A549 (cell line): ENCODE data around the gene SPIN1. TPM values are rescaled to one million over a fixed set of nuclear protein-coding genes. Genes with fewer than 3 reads are reported as not detected.

ENCODE experiments used
- ATAC-seq, 2 experiments: fragments of 200-7000 bp in 1 of 2; fragments of >200 bp in 1 of 2; cut with Nextera tagmentation in 1 of 2; cut with Tn5 transposase in 1 of 2; 3 replicates each; pipeline versions ENCODE4 v1.8.0 to v1.9.1; 2018 to 2020; ENCODE audit warnings: mild to moderate bottlenecking in 1 of 2, moderate library complexity in 1 of 2
- CTCF ChIA-PET: fragments of 300-600 bp; sonication (Branson Sonifier 250); formaldehyde crosslinking; extraction: SDS; loops from one replicate; lab custom pipeline; 2021; ENCODE audit warnings: antibody characterized with exemption, inconsistent platforms; lab: Yijun Ruan, JAX
- POLR2A ChIA-PET: fragments of 350-600 bp; formaldehyde crosslinking; extraction: SDS; loops from one replicate; lab custom pipeline; 2021; ENCODE audit warnings: antibody characterized with exemption, inconsistent platforms; lab: Yijun Ruan, JAX
- DNase-seq, 2 experiments: peaks; one replicate each; pipeline versions ENCODE4 v3.0.0 to v3.0.0-alpha.2; 2011 to 2016; ENCODE audit warnings: low read depth in 1 of 2, low spot score in 1 of 2
- FAIRE-seq: peaks from 2 replicates; lab custom pipeline; 2011; peaks lifted over from hg19 to GRCh38; lab: Jason Lieb, UNC
- H3K27ac ChIP-seq, 2 experiments: fragments of >200 bp; sonication (Bioruptor Twin); formaldehyde crosslinking; 3 replicates each; pipeline ENCODE4 v1.5.1; 2016 to 2017
- H3K4me1 ChIP-seq: fragments of >200 bp; sonication (Bioruptor Twin); formaldehyde crosslinking; 3 replicates; pipeline ENCODE4 v1.6.1; 2016
- H3K4me2 ChIP-seq: fragments of >200 bp; sonication (Bioruptor Twin); formaldehyde crosslinking; 3 replicates; pipeline ENCODE4 v1.6.1; 2016
- H3K4me3 ChIP-seq: fragments of >200 bp; sonication (Bioruptor Twin); formaldehyde crosslinking; 3 replicates; pipeline ENCODE4 v1.5.1; 2016
- H3K9me3 ChIP-seq: fragments of >200 bp; sonication (Bioruptor Twin); formaldehyde crosslinking; 3 replicates; pipeline ENCODE4 v1.6.1; 2016
- CBX2 ChIP-seq: fragments of 200-600 bp; sonication (generic); IDR thresholded peaks from 2 replicates; pipeline ENCODE4 v1.6.1; 2016; ENCODE audit warnings: low read depth, mild to moderate bottlenecking, borderline replicate concordance
- CHD2 ChIP-seq: fragments of 150-350 bp; IDR thresholded peaks from 2 replicates; pipeline ENCODE4 v1.6.1; 2014; ENCODE audit warnings: low read length; ENCODE audit not compliant: partially characterized antibody
- EHF ChIP-seq: fragments of 250-450 bp; sonication (Bioruptor Pico); IDR thresholded peaks from 2 replicates; pipeline ENCODE4 v1.5.0; 2020; ENCODE audit warnings: mild to moderate bottlenecking
- EP300 ChIP-seq, 2 experiments: fragments of >200 bp; sonication (Bioruptor Twin); formaldehyde crosslinking; IDR thresholded peaks; 2 replicates in 1 of 2; 3 replicates in 1 of 2; pipeline ENCODE4 v1.6.1; 2016 to 2017
- FOSB ChIP-seq: fragments of 250-450 bp; sonication (Bioruptor Pico); IDR thresholded peaks from 2 replicates; pipeline ENCODE4 v1.5.0; 2020; ENCODE audit warnings: mild to moderate bottlenecking, moderate library complexity
- FOSL2 ChIP-seq, 2 experiments: fragments of 450-650 bp in 1 of 2; fragments of >200 bp in 1 of 2; sonication (Bioruptor Twin) in 1 of 2; formaldehyde crosslinking; IDR thresholded peaks; 2 replicates each; pipeline versions ENCODE4 v1.5.0 to v1.6.1; 2016 to 2020; ENCODE audit warnings: mild to moderate bottlenecking in 1 of 2, moderate library complexity in 1 of 2
- GATA3 ChIP-seq: IDR thresholded peaks from 2 replicates; pipeline ENCODE4 v1.6.1; 2012; ENCODE audit warnings: borderline replicate concordance
- HDAC2 ChIP-seq: fragments of 200-600 bp; sonication (generic); IDR thresholded peaks from 2 replicates; pipeline ENCODE4 v1.6.1; 2016
- HES2 ChIP-seq: fragments of >200 bp; sonication (Bioruptor Twin); formaldehyde crosslinking; IDR thresholded peaks from 2 replicates; pipeline ENCODE4 v1.6.1; 2016
- HEYL ChIP-seq: fragments of 250-450 bp; sonication (Bioruptor Pico); IDR thresholded peaks from 2 replicates; pipeline ENCODE4 v1.8.0; 2021; ENCODE audit warnings: mild to moderate bottlenecking, moderate library complexity
- HMGXB4 ChIP-seq: fragments of 250-450 bp; sonication (Bioruptor Pico); IDR thresholded peaks from 2 replicates; pipeline ENCODE4 v1.5.0; 2021; ENCODE audit warnings: mild to moderate bottlenecking, moderate library complexity, borderline replicate concordance
- JUN ChIP-seq, 2 experiments: fragments of >200 bp; sonication (Bioruptor Twin); formaldehyde crosslinking; IDR thresholded peaks; 2 replicates in 1 of 2; 3 replicates in 1 of 2; pipeline ENCODE4 v1.6.1; 2016 to 2017
- KDM5A ChIP-seq: fragments of 200-600 bp; sonication (generic); IDR thresholded peaks from 2 replicates; pipeline ENCODE4 v1.6.1; 2016; ENCODE audit warnings: antibody characterized with exemption, mild to moderate bottlenecking
- MAZ ChIP-seq: fragments of 150-350 bp; IDR thresholded peaks from 2 replicates; pipeline ENCODE4 v1.6.1; 2014; ENCODE audit warnings: antibody characterized with exemption, low read depth, low read length, borderline replicate concordance
- NR3C1 ChIP-seq: fragments of >200 bp; sonication (Bioruptor Twin); formaldehyde crosslinking; IDR thresholded peaks from 3 replicates; pipeline ENCODE4 v1.6.1; 2017
- PHF8 ChIP-seq: fragments of 200-600 bp; sonication (generic); IDR thresholded peaks from 2 replicates; pipeline ENCODE4 v1.6.1; 2016; ENCODE audit warnings: low read depth, mild to moderate bottlenecking, antibody characterized with exemption, moderate library complexity, borderline replicate concordance
- POLR2A ChIP-seq: IDR thresholded peaks from 2 replicates; pipeline ENCODE4 v1.6.1; 2012; ENCODE audit warnings: mild to moderate bottlenecking, low read length
- POLR2AphosphoS2 ChIP-seq: conservative IDR thresholded peaks from 2 replicates; pipeline ENCODE4 v1.6.1; 2012; ENCODE audit warnings: low read length, improper control_type of control experiment, inconsistent platforms
- RAD21 ChIP-seq, 2 experiments: fragments of >200 bp in 1 of 2; sonication (Bioruptor Twin) in 1 of 2; formaldehyde crosslinking in 1 of 2; IDR thresholded peaks in 1 of 2; conservative IDR thresholded peaks in 1 of 2; 2 replicates in 1 of 2; 3 replicates in 1 of 2; pipeline ENCODE4 v1.6.1; 2012 to 2018; ENCODE audit warnings: inconsistent platforms in 1 of 2
- SREBF2 ChIP-seq: fragments of 450-650 bp; IDR thresholded peaks from 2 replicates; pipeline ENCODE4 v1.6.1; 2014; ENCODE audit warnings: mild to moderate bottlenecking, moderate library complexity
- ZC3H11A ChIP-seq: fragments of 450-650 bp; IDR thresholded peaks from 2 replicates; pipeline ENCODE4 v1.6.1; 2014; ENCODE audit warnings: antibody characterized with exemption, mild to moderate bottlenecking
- ZFP36 ChIP-seq: fragments of 450-650 bp; IDR thresholded peaks from 2 replicates; pipeline ENCODE4 v1.6.1; 2014; ENCODE audit warnings: borderline replicate concordance; ENCODE audit not compliant: partially characterized antibody
- WGBS: methylation state at CpG from one replicate; pipeline ENCODE4 v1.1.6; 2017; ENCODE audit errors: missing lambda C conversion rate; 5-methylcytosine and 5-hydroxymethylcytosine counted together
- polyA plus RNA-seq, 4 experiments: library from polyadenylated mRNA; depleted of rRNA in 3 of 4; stranded (reverse); fragments of >200 nt; fragmentation: RNase III in 1 of 4; extraction: RNeasy Plus Mini Kit Qiagen cat#74134 plus additional on column Dnase treatment in 1 of 4; gene quantifications; 2 replicates in 3 of 4; 3 replicates in 1 of 4; pipeline ENCODE4 v1.2.3, GENCODE V29; 2011 to 2017
- TF ChIP-seq, protein P1 (sequence below): fragments of 450-650 bp; IDR thresholded peaks from 2 replicates; pipeline ENCODE4 v1.6.1; 2014; ENCODE audit warnings: antibody characterized with exemption
- TF ChIP-seq, protein P2 (sequence below): fragments of >200 bp; sonication (Bioruptor Twin); formaldehyde crosslinking; IDR thresholded peaks from 3 replicates; pipeline ENCODE4 v1.6.1; 2016

The SPIN1 gene
- polyA plus RNA-seq, 2 of the 4 experiments (the other 2 are of a cell fraction): 47.8 to 83.9 TPM

GRCh38 chr9:88501086-88501485, 112.8 kb downstream of the SPIN1 start (continued):
- TF ChIP-seq ZFP36: no peak
- no peak for TF ChIP-seq FOSL2 (IDR thresholded peaks at IDR 0.05)
- TF ChIP-seq FOSL2 (CRISPR knock-in tag; IDR thresholded peaks at IDR 0.05): no peak
- no peak for TF ChIP-seq SREBF2
- no peak for TF ChIP-seq POLR2A
- TF ChIP-seq, all 56 proteins: peak for 0

- TF ChIP-seq RAD21 (conservative IDR thresholded peaks at IDR 0.05 in 1 of 2, IDR thresholded peaks at IDR 0.05 in 1 of 2) (no peak), EHF (CRISPR knock-in tag) (no peak), NR3C1 (no peak), JUN (IDR thresholded peaks at IDR 0.05) (no peak), KDM5A (no peak)
- FAIRE-seq (no peak), DNase-seq (no peak), ATAC-seq (peak in 1 of 2 experiments; percentile 61; a peak in 2 of 6 replicates)
- Histone ChIP-seq H3K4me1 (no peaks in the 10 kb centered on the region), H3K4me3 (no peak overlapping the region), H3K27ac (no peak overlapping the region), H3K4me2 (no peak overlapping the region), H3K9me3 (no peaks in the 10 kb centered on the region)
- WGBS: 89% methylated on average over 12 of the region's 12 CpGs
- POLR2A ChIA-PET: no interaction called here
- CTCF ChIA-PET: no interaction called here
Observed at GRCh38 chr9:88502552-88503034, 114.3 kb downstream of the SPIN1 start.

- no peaks in the 10 kb centered on the region for H3K9me3 ChIP-seq
- no peak; a peak in 1 of 6 replicates for ATAC-seq
- FAIRE-seq: no peak
- 81% methylated on average over 18 of the region's 18 CpGs for WGBS
- H3K4me2 ChIP-seq: no peak overlapping the region
- TF ChIP-seq CHD2: no peak
- TF ChIP-seq PHF8: no peak
- no peak for TF ChIP-seq FOSB
- TF ChIP-seq HES2: no peak
- TF ChIP-seq POLR2AphosphoS2: no peak
- TF ChIP-seq HDAC2: no peak
- no peak for TF ChIP-seq NR3C1
- TF ChIP-seq, protein P1, sequence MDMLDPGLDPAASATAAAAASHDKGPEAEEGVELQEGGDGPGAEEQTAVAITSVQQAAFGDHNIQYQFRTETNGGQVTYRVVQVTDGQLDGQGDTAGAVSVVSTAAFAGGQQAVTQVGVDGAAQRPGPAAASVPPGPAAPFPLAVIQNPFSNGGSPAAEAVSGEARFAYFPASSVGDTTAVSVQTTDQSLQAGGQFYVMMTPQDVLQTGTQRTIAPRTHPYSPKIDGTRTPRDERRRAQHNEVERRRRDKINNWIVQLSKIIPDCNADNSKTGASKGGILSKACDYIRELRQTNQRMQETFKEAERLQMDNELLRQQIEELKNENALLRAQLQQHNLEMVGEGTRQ: no peak
- TF ChIP-seq, protein P2, sequence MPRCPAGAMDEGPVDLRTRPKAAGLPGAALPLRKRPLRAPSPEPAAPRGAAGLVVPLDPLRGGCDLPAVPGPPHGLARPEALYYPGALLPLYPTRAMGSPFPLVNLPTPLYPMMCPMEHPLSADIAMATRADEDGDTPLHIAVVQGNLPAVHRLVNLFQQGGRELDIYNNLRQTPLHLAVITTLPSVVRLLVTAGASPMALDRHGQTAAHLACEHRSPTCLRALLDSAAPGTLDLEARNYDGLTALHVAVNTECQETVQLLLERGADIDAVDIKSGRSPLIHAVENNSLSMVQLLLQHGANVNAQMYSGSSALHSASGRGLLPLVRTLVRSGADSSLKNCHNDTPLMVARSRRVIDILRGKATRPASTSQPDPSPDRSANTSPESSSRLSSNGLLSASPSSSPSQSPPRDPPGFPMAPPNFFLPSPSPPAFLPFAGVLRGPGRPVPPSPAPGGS: no peak
- no peak for TF ChIP-seq MAZ
- no peak for TF ChIP-seq GATA3
- TF ChIP-seq HMGXB4: no peak
- TF ChIP-seq CBX2: no peak
- TF ChIP-seq ZC3H11A: no peak
- no peak for TF ChIP-seq HEYL (CRISPR knock-in tag)
- TF ChIP-seq SREBF2: no peak
- no peak for TF ChIP-seq KDM5A
- TF ChIP-seq EP300 (IDR thresholded peaks at IDR 0.05): no peak
- no peaks in the 10 kb centered on the region for H3K4me1 ChIP-seq
- H3K27ac ChIP-seq: no peak overlapping the region
- ChIA-PET POLR2A (no interaction called here), CTCF (interaction anchor here (1.0 kb wide), 1 partner anchor 9 kb away, joined by 3 read pairs; no protein-coding TSS in a partner anchor)
- no peak for DNase-seq
- no peak overlapping the region for H3K4me3 ChIP-seq
Observed at GRCh38 chr9:88503081-88503844, 115.0 kb downstream of the SPIN1 start.
